Activated effector memory CD4-positive, alpha-beta T cell treated with anti-CD3 and anti-CD28 coated beads, Interleukin-2, amount 50 U/mL, for 16 hours (primary cell): Measurements from ENCODE around the gene CAPN11.

Source experiments
- DNase-seq: peaks from one replicate; pipeline ENCODE4 v3.0.0-alpha.2; 2020

The CAPN11 gene

DNA sequence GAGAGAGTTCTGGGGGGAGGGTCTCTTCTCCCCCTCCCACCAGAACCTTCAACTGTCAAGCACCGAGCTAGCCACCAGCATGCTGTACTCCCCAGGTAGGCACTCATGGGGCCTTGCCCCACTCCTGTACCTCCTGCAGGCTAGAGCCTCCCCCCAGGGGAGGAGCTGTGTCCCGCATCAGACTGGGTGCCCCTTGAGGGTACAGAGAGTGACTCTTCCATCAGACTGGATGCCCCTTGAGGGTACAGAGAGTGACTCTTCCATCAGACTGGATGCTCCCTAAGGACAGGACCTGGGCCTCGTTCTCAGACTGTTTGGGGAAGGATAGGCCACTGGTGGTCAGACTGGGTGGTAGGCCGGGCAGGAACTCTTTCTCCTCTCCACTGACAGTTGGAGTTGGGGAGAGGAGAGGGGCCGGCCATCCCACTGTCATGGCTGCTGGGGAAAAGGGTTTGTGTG is at the start of gene CAPN11:
TSS of gene CAPN11 (plus strand) at position 51 of the 459 bp plus-strand sequence. CDS start at position 80, 29 bp downstream.
- DNase-seq, result no peak

DNA sequence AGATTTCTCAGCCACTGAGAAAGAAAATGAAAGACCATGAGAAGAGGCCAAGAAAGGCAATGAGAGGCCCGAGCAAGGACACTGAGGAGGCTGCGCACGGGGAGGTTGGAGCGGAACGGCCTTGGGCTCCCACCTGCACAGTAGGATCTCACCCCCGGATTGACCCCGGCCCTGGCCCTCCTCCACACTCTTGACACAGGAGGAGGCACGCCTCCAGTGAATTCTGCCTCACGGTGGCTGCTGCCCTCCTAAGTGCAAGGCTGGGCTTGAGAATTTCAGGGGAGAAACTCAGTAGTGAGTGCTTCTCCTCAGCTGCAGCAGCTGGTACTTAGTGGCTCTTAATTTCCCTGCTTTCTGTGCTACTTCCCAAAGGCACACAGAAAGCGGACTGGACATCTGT is 49.4 kb upstream of the CAPN11 start:
- DNase-seq, result no peak

DNA sequence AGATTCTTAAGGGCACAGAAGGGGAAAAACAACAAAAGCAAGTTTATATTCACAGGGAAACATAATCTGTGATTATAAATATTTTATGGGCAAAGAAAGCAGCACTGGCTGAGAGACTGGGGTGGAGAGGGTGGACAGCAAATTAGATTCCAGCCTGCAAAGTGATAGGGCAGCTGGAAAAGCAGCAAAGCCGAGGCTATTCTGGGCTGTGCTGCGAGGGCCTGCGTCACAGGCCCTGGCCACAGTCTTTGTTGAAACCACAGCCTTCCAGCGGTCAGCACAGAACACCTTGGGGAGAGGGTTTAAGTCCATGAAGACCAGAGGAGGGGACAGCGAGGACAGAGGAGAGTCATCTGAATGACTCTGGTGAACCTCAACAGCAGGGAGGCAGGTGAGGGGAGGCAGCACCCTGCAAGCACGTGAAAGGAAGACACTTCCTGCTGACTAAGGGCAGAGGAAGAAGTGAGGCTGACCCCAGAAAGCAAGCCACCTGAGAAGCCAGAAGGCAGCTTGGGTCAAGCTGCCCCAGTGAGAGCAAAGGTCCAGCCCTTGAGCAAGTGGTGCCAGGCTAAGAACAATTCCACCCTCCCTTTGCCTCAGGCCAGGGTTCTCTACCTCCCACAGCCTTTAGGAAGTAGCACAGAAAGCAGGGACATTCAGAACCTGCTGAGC is 48.5 kb upstream of the CAPN11 start:
- no peak for DNase-seq

DNA sequence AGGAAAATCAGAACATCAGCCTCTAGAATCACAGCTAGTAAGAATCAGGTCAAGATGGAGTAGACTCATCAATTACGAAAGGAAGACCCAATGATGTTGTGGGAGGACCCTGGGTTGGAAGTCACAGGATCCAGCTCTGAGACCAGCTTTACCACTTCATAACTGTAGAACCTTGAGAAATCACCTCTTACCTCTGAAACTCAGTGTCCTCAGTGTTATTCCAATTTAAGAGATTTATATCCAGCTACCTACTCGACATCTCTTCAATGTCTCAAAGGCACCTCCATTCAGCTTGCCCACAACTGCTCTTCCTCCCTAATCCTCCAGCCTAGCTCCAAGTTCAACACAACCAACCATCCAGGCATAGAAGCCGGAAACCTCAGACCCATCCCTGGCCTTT is 47.7 kb upstream of the CAPN11 start:
- DNase-seq, result no peak

DNA sequence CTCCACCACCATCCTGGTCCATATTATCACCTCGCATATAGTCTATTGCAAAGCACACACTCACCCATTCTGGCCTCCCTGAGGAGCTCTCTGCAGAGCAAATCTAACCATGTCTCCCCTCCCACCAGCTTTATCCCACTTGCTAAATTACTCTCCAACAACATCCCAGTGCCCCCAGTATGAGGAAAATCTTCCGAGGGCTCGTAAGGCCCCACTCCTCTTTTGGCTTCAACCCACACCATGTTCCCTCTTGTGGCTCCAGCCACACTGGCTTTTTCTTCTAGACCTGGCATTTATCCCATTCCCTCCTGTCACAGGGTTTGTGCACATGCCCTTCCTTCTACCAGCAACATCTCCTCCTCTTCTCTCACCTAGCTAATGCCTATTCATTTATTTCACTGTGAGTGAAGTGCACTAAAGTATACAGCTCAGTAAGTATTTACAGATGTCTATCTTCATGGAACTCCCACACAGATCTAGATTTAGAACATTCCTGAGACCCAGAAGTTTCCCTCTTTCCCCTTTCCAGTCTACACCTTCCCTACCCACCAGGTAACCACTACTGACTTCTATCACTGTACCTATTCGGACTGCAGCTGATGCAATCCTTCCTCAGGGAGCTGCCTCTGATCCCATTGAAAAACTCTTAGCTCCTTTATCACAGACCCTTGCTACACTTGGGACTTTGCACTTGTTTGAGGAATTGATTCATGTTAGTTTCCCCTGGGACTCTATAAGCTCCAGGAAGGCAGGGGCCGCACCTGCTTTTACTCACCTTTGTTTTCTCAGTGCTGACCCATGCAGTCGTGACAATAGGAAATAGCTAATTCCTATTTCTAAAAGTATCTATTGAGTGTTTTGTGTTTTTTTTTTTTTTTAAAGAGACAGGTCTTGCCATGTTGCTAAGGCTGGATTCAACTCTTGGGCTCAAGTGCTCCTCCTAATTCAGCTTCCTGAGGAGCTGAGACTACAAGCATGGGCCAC is 46.9 kb upstream of the CAPN11 start:
- no peak for DNase-seq

DNA sequence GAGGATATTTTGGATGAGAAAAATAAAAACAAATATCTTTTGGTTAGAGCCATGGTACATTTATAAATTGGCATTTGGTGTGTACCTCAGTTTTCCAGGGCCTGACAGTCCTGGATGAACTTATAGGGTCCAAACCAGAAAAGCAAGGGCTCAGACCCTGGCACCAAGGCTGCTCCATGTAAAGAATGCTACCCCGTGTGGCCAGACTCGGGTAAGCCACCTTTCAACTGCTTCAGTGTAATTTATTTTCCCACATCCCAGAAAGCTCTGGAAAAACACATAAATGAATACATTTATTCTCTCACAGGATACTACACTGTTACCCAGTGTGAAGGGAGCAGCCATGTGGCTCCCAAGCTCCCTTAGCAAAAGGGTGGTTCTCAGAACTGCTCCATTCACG is 45.2 kb upstream of the CAPN11 start:
- no peak for DNase-seq

DNA sequence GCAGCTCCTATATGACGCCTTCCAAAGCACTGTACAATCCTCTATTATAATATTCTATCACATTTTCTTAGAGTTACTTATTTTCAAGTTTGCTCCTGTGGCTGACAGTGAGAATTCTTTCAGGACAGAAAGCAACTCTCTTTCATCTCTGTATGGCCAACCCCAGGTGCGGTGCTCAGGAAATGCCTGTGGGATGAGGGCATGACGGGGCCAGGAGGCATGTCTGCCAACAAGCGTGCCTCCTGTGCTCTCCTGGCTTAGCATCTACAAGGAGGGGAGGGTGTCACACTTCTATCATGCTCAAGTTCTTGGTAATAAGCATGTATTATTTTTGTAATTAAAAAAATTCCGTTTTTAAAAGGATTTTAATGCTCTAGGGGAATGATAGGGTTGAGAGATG is 42.8 kb upstream of the CAPN11 start:
- no peak for DNase-seq

DNA sequence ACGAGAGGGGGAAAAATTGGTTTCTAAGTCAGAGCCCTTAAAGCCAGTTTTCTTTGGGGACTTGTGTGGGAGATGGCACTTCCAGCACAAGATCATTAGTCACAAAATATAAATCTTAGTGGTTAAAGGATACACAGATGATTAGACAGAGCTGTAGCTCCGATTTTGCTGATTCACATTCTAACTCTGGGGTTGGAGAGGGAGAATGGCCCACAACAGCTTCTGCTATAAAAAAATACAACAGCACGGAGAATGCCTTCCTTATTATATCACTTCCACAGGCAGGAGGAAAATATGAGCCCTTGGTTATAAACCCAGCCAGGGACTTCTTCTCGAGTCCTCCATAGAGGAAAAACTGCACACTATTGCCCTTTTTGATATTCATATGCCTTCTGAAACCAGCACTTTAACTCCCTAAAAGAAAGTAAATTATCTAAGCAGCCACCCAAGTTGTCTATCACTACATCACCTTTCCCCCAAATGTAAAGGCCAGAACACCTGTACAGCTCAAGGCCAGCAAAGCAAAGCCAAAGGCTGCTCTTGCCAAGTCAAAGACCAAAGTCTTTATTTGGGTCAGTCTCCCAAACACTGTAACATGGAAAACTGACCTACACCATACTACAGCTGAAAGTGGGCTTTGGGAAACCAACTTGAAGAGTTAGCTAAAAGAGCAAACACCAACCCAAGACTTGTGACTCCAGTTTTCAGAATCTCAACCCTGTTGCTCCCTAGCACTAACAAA is 41.8 kb upstream of the CAPN11 start:
- DNase-seq, result no peak

DNA sequence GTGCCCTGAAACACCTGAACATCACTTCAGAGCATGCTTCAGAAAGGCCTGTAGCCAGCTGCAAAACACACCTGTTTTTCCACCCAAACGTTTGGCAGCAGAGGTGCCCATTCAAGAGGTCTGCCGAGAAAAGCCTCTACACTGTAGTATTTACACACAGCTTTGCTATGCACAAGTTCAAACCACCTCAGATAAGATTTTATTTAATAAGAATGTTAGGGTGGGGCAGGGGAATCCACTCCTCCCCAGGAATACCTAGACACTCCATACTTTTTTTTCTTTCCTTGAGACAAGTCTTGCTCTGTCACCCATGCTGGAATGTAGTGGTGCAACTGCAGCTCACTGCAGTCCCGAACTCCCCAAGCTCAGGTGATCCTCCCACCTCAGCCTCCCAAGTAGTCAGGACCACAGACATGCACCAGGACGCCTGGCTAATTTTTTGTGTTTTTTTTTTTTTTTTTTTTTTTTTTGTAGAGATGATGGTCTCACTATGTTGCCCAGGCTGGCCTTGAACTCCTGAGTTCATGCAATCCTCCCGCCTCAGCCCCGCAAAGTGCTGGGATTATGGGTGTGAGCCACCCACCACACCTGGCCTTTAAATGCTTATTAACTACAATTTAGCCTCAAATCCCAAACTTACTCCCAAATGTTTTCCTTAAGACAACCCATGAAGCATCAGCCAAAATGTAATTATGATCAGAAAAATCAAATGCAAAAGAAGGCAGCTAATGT is 41.1 kb upstream of the CAPN11 start:
- no peak for DNase-seq

DNA sequence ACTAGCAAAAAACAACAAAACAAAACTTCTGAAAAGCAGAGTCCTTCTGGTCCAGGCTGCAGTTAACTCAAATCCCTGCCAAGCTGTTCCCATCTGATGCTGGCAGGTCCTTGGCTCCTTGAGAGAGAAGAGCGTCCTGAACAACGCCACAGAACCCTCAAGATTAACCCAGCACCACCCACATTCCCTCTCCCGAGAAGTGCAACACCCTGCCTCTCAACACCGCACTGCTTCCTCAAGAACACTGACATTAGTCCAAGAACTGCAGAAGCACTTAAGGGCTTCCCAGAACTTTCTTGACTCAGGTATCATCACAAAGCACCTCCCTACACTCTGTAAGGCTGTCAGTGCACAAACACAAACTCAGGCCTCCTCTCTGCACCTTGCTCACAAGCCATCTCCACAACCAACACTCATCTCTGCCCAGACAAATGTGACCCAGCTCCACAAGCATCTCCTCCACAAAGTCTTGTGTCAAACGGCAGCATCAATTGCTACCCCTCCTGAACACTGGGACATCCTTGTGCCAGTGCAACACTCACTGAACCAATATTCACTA is 38.8 kb upstream of the CAPN11 start:
- DNase-seq, result no peak

DNA sequence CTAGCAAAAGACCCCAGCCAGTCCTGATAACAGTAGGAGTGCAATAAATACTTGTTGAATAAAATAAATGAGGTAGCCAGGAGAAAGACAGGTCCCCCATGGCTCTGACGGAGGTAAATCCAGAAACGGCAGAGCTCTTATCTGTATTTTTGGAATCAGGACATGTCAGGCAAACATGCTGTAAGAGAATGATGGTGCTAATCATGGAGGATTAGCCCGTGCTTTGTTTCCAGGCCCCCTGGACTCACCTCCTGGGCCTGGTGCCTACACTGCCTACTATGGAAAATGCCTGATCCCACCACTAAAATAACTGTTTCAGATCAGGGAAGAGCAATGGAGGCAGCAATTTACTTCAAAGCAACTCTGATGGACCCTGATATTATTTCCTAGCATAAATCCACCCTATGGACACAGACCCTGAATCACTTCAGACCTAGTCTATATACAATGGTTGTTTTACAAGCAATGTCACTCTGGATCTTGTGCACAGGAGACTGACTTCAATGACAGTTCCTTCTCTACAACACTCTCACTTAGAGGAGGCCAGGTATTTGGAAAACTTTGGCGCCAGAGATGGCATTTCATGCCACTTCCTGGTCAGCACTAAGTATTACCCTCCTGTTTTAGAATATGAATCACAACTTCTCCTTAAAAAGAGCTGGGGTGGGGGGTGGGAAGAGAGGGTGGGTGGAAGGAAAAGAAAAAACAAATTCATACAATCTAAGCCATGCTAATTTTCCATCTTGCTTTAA is 37.8 kb upstream of the CAPN11 start:
- DNase-seq, result no peak

DNA sequence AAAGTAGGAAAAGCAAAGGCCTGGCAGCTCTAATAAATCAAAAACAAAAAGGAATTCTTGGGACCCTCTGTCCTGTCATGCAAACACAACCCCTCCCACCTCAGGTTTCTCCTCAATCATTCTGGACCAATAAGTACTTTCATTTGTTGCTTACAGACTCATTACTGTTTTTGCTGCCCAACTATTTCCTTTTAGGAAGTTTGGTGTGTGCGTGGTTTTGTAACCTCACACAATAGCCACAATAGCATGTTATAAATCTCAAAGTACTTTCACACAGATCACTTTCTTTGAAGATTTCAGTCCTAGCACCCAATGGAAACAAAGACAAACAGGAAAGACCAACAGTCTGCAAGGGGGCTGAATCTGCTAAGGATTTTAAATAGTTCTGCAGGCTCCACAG is 35.8 kb upstream of the CAPN11 start:
- no peak for DNase-seq

DNA sequence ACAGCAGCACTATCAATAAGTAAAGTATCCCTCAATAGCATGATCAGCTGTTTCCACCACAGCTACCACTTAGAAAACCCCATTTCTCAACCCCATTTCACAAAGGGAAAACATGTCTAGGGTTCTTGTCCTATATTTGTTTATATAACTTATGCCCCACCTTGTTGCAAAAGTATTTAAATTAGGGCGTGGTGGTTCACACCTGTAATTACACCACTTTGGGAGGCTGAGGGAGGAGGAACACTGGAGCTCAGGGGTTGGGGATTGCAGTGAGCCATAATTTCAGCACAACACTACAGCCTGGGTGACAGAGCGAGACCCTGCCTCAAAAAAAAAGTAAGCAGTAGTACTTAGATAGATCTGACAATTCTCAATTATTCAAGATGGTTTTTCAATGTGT is 35.1 kb upstream of the CAPN11 start:
- DNase-seq, result no peak

DNA sequence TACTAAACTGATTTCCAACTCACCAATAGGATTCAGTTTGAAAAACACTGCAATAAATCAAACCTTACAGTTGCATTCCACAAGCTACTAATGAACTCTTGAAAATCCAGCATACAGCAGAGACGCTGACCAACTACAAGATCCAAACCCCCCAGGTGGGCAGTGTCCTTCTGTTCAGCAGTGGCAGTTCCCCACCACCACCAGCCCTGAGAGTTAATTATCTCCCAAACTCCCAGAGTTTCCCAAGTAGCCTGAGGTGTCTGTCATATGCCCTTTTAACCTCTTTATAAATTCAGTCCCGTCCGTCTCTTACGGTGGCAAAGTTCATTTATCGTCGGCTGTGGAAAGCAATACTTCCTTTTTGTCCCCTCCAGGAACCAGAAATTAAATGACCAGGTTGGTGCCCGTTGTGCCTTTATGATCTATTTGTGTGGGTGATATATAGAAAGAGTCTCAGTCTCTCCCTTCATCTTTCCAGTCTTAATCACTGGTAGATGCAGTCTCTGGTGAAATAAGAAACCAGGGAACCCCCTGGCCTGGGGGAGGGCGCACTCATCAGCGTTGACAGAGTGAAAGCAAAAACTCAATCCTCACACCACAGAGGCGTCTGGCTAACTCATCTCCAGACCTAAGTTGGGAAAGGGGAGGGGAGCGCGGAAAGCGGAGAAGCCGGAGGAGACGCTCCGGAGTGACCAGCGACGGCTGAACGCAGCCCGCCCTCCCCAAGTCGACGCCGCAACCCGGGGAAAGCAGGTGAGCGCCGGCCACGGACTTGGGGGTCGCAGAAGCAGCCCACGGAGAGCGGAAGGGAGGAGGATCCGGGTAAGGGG is 32.1 kb upstream of the CAPN11 start:
- peak; percentile 93 for DNase-seq

DNA sequence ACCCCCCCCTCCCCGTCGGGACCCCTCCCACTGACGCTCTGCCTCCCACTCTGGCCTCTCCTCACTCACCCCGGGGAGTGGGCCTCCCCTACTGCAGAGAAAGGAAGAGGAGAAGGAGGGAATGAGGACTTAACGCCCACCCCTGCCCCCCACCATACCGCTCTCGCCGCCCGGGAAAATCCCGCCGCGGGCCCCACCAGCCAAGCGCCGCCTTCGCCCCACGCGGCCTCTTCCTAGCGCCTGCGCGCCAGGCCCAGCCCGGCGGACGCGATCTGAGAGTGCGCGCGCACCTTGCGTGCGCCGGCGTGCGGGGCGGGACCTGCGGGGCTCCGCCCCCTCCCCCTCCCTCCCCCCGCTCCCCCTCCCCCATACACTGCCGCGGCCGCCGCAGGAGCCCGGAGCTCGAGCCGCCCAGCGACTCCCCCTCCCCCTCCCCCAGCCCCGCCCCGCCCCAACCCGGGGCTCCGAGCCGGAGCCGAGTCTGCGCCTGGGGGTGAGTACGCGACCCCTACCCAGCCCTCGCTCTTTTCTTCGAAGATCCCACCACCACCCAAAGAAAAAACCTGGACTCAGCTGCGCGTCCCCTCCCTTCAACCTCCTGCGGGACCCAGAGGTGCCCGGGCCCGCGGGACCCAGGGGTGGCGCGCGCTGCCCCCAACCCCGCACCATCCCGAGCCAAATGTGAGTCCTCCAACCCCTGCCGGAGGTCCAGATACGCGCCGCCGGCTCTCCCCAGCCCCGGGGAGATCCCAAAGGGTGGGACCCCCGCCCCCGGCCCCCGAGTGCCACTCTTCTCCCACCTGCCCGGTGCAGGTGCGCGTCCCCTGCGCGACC is 31.2 kb upstream of the CAPN11 start, which contains the start of the genes MRPL14 and TMEM63B:
TSS of gene MRPL14 (minus strand) at position 267 of the 834 bp plus-strand sequence. CDS start 10,841 bp downstream, outside the sequence.
TSS of gene TMEM63B (plus strand) at position 369 of the 834 bp plus-strand sequence. CDS start 7,031 bp downstream, outside the sequence.
- peak; percentile 97 for DNase-seq

DNA sequence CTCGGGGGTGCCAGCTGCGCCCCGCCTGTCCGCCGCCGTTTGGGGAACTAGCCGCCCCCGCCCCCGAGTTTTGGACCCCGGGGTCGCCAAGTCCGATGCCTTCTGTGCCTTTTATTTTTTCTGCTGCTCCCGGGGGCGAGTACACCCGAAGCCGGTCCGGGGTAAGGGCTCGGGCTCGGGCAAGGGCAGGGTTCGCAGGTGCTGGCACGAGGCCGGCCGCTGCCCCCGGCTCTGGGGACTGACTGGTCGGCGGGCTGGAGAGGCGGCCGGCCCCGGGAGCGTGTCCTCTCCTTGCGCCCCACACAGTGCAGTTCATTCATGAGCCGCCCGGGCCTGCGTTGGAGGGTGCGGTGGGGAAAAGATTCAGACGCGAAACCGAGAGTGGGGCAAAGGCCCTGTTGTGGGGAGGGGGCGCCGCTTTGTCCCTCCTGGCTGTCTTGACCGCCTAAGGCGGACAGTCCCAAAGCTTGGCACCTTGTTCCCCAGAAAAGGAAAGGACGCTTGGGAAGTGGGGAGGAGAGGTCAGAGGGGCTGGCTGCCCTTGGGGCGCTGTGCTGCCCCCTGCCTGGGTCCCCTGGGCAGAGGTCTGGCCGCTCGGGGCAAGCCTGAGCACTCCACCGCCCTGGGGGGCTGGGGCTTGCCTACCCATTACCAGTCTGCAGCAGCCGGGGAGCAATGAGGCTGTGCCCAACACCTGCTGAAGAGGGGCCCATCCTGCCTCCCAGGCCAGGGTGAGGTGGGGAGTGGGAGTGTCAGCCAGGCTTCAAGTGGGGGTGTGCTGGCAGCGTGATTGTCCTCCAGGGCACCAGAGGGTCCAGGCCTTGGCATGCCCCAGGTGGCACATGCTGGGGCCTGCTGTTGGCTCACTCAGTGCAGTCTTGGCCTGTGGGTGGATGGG is 30.4 kb upstream of the CAPN11 start:
- peak; percentile 67 for DNase-seq

DNA sequence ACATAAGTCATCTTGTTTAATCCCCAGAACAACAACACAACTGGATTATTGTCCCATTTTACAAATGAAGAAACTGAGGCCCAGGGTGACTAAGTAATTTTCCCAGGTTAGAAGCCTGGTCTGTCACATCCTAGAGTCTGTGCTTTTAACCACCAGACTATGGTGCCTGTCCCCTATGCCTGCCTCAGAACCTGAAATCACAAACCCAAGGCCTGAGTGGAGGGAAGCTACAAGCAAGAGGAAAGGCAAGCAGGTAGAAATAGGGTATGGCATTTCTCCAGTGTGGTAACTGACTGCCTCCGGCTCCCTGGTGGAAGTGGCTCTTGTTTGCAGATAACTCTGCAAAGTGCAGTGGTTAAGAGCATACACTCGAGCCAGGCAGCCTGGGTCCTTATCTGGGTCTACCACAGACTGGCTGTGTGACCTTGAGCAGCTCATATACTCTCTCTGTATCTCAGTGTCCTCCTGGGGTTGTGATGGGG is 28.7 kb upstream of the CAPN11 start:
- no peak for DNase-seq

DNA sequence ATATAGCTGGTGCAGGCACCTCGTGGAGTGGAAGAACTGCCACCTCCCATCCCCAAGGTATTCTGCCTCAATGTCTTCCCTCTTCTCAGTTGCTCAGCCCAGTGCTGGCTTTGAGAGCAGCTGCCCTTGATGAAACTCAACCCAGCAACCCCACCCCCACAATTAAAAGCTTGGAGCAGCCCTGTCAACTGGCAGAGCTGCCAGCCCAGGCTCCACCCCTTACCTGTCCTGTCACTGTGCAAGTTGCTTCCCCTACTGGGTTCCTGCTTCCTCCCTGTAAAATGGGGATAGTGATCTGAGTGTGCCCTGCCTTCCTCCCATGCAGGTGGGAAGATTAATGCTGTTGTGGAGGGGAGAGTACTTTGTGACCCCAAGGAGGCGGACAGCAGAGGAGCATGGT is 26.7 kb upstream of the CAPN11 start:
- DNase-seq, result no peak
